HG02759 (cell line): ENCODE data around the gene IQSEC2.

Experiments used
- ATAC-seq: cut with Tn5 transposase; IDR thresholded peaks from one replicate; pipeline ENCODE4 v1.9.1; 2021; ENCODE audit warnings: mild to moderate bottlenecking, moderate library complexity; ENCODE audit not compliant: unreplicated experiment

IQSEC2 gene

GRCh38 chrX:53305996-53306937 is 24.9 kb upstream of the IQSEC2 start:
- no peak for ATAC-seq

- no peak for ATAC-seq
Observed at GRCh38 chrX:53305219-53305995, 24.0 kb upstream of the IQSEC2 start.

- no peak for ATAC-seq
Observed at GRCh38 chrX:53303195-53303594, 21.8 kb upstream of the IQSEC2 start.

- ATAC-seq, result no peak
Observed at GRCh38 chrX:53300157-53300556, 18.8 kb upstream of the IQSEC2 start.

- ATAC-seq, result no peak
Observed at GRCh38 chrX:53294024-53294648, 12.8 kb upstream of the IQSEC2 start.

- no peak for ATAC-seq
Observed at GRCh38 chrX:53291596-53291995, 10.2 kb upstream of the IQSEC2 start.

GRCh38 chrX:53290441-53291041 is 9.2 kb upstream of the IQSEC2 start:
- ATAC-seq, result no peak

GRCh38 chrX:53288189-53288588 is 6.8 kb upstream of the IQSEC2 start:
- ATAC-seq, result no peak

GRCh38 chrX:53287493-53288138 is 6.2 kb upstream of the IQSEC2 start:
- ATAC-seq, result peak; percentile 74

GRCh38 chrX:53286171-53286570 is 4.8 kb upstream of the IQSEC2 start:
- ATAC-seq, result no peak

- ATAC-seq, result no peak
Observed at GRCh38 chrX:53285591-53285990, 4.2 kb upstream of the IQSEC2 start.

- ATAC-seq, result peak; percentile 45
Observed at GRCh38 chrX:53284684-53285447, 3.5 kb upstream of the IQSEC2 start.

- no peak for ATAC-seq
Observed at GRCh38 chrX:53283567-53283966, 2.2 kb upstream of the IQSEC2 start.

- no peak for ATAC-seq
Observed at GRCh38 chrX:53283099-53283498, 1.7 kb upstream of the IQSEC2 start.

GRCh38 chrX:53281963-53282695 is 745 bp upstream of the IQSEC2 start:
- ATAC-seq, result no peak

GRCh38 chrX:53280331-53281320 is 758 bp downstream of the IQSEC2 start:
- ATAC-seq, result no peak

- ATAC-seq, result no peak
Observed at GRCh38 chrX:53279296-53280237, 1.8 kb downstream of the IQSEC2 start.
